Esophagus (tissue), 2 donors: ENCODE results near the gene SP5. TPM values are rescaled to one million over a fixed set of nuclear protein-coding genes. Genes with fewer than 3 reads are reported as not detected.

Experiments used
- H3K27ac ChIP-seq, 2 donors: one replicate each; pipeline ENCODE4 v1.5.1; 2013; ENCODE audit warnings: low read depth in 2 of 2, mild to moderate bottlenecking in 2 of 2, inconsistent platforms in 1 of 2, low read length in 1 of 2, moderate library complexity in 1 of 2
- H3K27me3 ChIP-seq, 2 donors: one replicate each; pipeline ENCODE4 v1.6.1; 2013; ENCODE audit warnings: low read length in 2 of 2, control low read depth in 1 of 2, mild to moderate bottlenecking in 1 of 2; ENCODE audit not compliant: insufficient read depth in 2 of 2, control insufficient read depth in 1 of 2
- H3K36me3 ChIP-seq, 2 donors: one replicate each; pipeline ENCODE4 v1.6.1; 2013; ENCODE audit warnings: low read length in 1 of 2; ENCODE audit not compliant: control insufficient read depth in 2 of 2, insufficient read depth in 2 of 2
- H3K4me1 ChIP-seq, 2 donors: one replicate each; pipeline ENCODE4 v1.6.1; 2013; ENCODE audit warnings: low read length in 1 of 2; ENCODE audit not compliant: control insufficient read depth in 2 of 2, insufficient read depth in 2 of 2
- H3K4me3 ChIP-seq, 2 donors: one replicate each; pipeline ENCODE4 v1.5.1; 2013; ENCODE audit warnings: low read length in 2 of 2, mild to moderate bottlenecking in 2 of 2, low read depth in 1 of 2, moderate library complexity in 1 of 2
- H3K9me3 ChIP-seq, 2 donors: one replicate each; pipeline ENCODE4 v1.6.1; 2013; ENCODE audit warnings: mild to moderate bottlenecking in 2 of 2, low read depth in 1 of 2, low read length in 1 of 2, moderate library complexity in 1 of 2; ENCODE audit not compliant: control insufficient read depth in 2 of 2, insufficient read depth in 1 of 2
- WGBS, 2 donors: extraction: QIAGEN DNeasy Blood & Tissue Kit; methylation state at CpG; one replicate each; pipeline ENCODE4 v1.1.7; 2013; 5-methylcytosine and 5-hydroxymethylcytosine counted together
- polyA plus RNA-seq, 2 donors: library from polyadenylated mRNA; stranded (reverse); fragments of 200-250 nt; gene quantifications; one replicate each; pipeline ENCODE4 v1.2.3, GENCODE V29; 2013
- donor health status: healthy with polysubstance abuse.
- donor health status: Bipolar disorder and iron deficiency.

SP5 gene
- polyA plus RNA-seq, 2 donors, result 0.43 to 0.54 TPM

- peaks cover 0 to 11% of the 10 kb centered on the region in 2 donors for H3K27me3 ChIP-seq
- H3K9me3 ChIP-seq, result no peaks in the 10 kb centered on the region
- H3K27ac ChIP-seq, result no peak overlapping the region
- no peaks in the 10 kb centered on the region for H3K36me3 ChIP-seq
- H3K4me1 ChIP-seq, result peaks cover 3 to 5% of the 10 kb centered on the region in 2 donors
- 44 to 48% methylated on average over 16 of the region's 16 CpGs for WGBS, 2 donors
- no peak overlapping the region for H3K4me3 ChIP-seq
Measured at GRCh38 chr2:170707821-170708795, 7.0 kb upstream of the SP5 start.

GRCh38 chr2:170710609-170710979, 4.5 kb upstream of the SP5 start:
- H3K4me1 ChIP-seq, result peaks cover 12% of the 10 kb centered on the region in 2 donors
- H3K9me3 ChIP-seq, result peaks cover 0 to 3% of the 10 kb centered on the region in 2 donors
- H3K36me3 ChIP-seq, result no peaks in the 10 kb centered on the region
- H3K27ac ChIP-seq, result no peak overlapping the region
- no peak overlapping the region for H3K4me3 ChIP-seq
- H3K27me3 ChIP-seq, result peaks cover 0 to 11% of the 10 kb centered on the region in 2 donors
- 85 to 86% methylated on average over 1 of the region's 1 CpG for WGBS, 2 donors

- Histone ChIP-seq H3K9me3 (peaks cover 0 to 3% of the 10 kb centered on the region in 2 donors), H3K36me3 (no peaks in the 10 kb centered on the region), H3K4me1 (peaks cover 14 to 15% of the 10 kb centered on the region in 2 donors), H3K4me3 (no peak overlapping the region), H3K27ac (no peak overlapping the region), H3K27me3 (peaks cover 0 to 11% of the 10 kb centered on the region in 2 donors)
- WGBS, 2 donors, result 10 to 11% methylated on average over 9 of the region's 9 CpGs
Measured at GRCh38 chr2:170711196-170711773, 3.9 kb upstream of the SP5 start.

GRCh38 chr2:170711774-170712652, 3.1 kb upstream of the SP5 start:
- H3K27ac ChIP-seq, result no peak overlapping the region
- no peaks in the 10 kb centered on the region for H3K36me3 ChIP-seq
- H3K4me1 ChIP-seq, result peaks cover 16 to 18% of the 10 kb centered on the region in 2 donors
- H3K27me3 ChIP-seq, result peaks cover 0 to 15% of the 10 kb centered on the region in 2 donors
- 5 to 7% methylated on average over 51 of the region's 51 CpGs for WGBS, 2 donors
- H3K9me3 ChIP-seq, result peaks cover 2 to 3% of the 10 kb centered on the region in 2 donors
- H3K4me3 ChIP-seq, result no peak overlapping the region

DNA sequence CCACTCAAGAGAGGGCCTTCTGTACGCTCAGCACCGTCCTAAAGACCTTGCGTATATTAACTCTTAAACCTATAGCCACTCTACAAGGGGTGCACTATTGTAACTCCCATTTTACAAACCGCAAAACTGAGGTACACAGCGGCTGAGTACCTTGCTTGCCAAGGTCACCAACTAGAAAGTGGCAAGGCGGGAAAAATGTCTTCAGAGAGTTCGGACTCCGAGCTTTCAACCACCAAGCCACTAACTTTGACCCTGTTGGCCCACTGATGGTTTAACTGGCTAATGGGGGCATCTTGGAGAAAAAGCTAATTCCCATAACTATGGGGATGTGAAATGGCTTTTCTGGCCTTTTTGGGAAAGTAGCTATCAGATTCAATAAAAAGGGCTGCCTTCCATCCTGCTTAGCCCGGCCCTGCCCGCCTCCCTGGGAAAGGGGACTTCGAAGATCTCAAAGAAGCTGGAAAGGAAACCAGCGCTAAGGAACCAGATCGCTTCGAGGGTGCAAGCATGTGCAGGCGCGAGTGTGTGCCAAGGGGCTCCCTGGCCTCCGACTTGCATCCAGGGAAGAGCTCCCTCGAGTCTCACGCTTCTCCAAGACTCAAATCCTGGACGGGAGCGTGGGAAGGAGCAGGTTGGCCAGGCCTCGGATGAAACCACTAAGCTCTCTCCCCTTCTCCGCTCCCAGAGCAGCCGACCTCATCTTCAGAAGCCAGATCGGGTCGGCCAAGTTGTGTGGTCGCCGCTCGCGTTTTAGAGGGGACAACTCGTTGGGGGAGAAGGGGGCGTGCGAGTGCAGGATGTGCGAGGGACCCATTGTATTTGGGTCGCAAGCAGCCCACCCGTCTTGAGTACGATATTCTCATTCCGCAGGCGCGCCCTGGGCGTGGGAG, 2.2 kb upstream of the SP5 start:
- Histone ChIP-seq H3K4me1 (peaks cover 16 to 19% of the 10 kb centered on the region in 2 donors), H3K9me3 (peaks cover 3 to 6% of the 10 kb centered on the region in 2 donors), H3K36me3 (no peaks in the 10 kb centered on the region), H3K4me3 (no peak overlapping the region), H3K27me3 (peaks cover 0 to 20% of the 10 kb centered on the region in 2 donors), H3K27ac (no peak overlapping the region)
- WGBS, 2 donors, result 45 to 55% methylated on average over 41 of the region's 41 CpGs

DNA sequence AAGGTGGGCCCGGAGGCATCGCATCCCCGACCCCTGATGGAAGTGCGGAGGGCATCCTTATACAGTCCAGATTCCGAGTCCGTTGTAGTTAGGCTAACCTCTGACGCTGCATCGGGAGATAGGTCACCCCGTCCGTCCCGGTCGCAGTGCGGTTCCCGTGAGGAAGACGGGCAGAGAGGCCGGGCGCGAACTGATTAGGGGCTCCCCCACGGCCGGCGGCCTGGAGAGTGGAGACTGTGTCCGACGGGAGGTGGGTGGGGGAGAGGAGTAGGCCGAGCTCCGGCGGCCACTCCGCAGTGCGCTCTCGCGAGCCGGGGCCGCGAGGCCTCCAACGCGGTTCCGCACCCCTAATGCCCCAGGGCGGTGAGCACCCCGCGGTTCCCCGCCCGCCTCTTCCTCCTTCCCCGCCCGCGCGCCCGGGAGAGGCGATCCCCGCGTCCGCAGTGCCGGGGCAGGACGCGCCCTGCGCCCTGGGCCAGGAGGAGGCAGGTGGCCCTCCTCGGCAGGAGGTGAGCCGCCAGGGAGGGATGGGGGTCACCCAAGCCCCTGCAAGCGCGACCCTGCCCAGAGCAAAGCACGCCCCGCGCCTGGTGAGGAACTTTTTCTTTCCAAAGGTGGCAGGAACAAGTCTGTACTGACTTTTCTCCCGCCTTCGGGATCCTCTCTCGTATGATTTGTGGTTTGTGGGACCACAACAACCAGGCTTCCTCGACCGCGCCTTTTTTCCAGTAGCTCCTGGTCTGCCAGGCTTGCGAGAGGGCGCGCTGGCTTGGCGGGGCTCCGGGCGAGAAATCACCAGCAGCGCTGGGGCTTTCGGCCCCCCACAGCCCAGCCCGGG, 1.4 kb upstream of the SP5 start:
- Histone ChIP-seq H3K36me3 (no peaks in the 10 kb centered on the region), H3K9me3 (peaks cover 3 to 6% of the 10 kb centered on the region in 2 donors), H3K27ac (no peak overlapping the region), H3K4me1 (peaks cover 16 to 19% of the 10 kb centered on the region in 2 donors), H3K27me3 (peaks cover 0 to 25% of the 10 kb centered on the region in 2 donors), H3K4me3 (peak overlapping the region; percentile 57 to 71)
- 10 to 16% methylated on average over 63 to 76 of the region's 76 CpGs for WGBS, 2 donors

GRCh38 chr2:170714381-170715061, 616 bp upstream of the SP5 start:
- Histone ChIP-seq H3K4me3 (peak overlapping the region; percentile 57 to 71), H3K27ac (no peak overlapping the region)
- WGBS, 2 donors, result 0 to 1% methylated on average over 58 to 59 of the region's 59 CpGs

More at GRCh38 chr2:170714381-170715061, 616 bp upstream of the SP5 start:
- H3K27me3 ChIP-seq, result peaks cover 0 to 25% of the 10 kb centered on the region in 2 donors
- H3K9me3 ChIP-seq, result peaks cover 3 to 6% of the 10 kb centered on the region in 2 donors
- H3K4me1 ChIP-seq, result peaks cover 16 to 19% of the 10 kb centered on the region in 2 donors
- no peaks in the 10 kb centered on the region for H3K36me3 ChIP-seq
